Activated CD8-positive, alpha-beta memory T cell treated with anti-CD3 and anti-CD28 coated beads, Interleukin-2, amount 50 U/mL, for 24 hours (primary cell): ENCODE data around the gene TUT7.
"Not testable (repeated sequence)": the region's sequence is repeated elsewhere in the genome, so short reads cannot be mapped to it uniquely, and the experiment has no call there.

Experiments
- DNase-seq: peaks from one replicate; pipeline ENCODE4 v3.0.0-alpha.2; 2020; ENCODE audit errors: extremely low read depth

Gene TUT7

GRCh38 chr9:86350006-86350760, 4.0 kb downstream of the TUT7 start:
- DNase-seq: no peak

DNA sequence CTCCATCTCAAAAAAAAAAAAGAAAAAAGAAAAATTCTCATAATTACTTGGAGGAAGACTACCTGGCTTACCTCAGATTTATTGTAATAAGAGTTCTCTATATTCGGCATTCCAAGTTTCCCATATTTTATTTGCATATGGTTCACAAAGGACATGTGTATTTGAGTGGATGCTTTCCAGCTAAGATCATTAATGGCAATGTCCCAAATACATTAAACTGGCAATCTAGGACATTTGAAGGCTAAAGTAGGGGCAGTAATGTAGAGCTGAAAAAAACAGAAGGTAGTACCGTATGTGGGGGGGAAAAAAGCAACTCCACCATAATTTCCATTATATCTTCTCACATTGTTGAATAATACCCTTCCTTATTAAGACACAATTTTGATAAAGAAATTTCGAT, 4.9 kb downstream of the TUT7 start:
- DNase-seq: no peak

DNA sequence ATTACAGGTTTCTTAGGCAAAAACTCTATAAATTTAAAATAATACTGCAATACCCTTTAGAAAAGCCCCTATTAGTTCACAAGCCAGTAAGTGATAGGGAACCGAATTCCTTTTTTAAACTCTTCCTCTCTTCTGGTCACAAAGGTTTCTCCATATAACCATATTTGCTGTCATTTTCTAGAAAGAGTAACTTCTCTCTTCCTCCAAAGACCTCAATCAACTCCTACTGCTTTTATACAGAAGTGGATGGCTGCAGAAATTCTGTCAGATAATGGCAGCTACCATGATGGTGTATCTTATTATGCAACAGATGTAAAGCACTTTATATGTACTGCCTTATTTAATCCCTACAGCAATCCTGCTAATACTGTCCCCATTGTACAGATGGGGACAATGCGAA, 6.2 kb downstream of the TUT7 start:
- DNase-seq: no peak

- DNase-seq: no peak
Observed at GRCh38 chr9:86344818-86345217, 9.4 kb downstream of the TUT7 start.

DNA sequence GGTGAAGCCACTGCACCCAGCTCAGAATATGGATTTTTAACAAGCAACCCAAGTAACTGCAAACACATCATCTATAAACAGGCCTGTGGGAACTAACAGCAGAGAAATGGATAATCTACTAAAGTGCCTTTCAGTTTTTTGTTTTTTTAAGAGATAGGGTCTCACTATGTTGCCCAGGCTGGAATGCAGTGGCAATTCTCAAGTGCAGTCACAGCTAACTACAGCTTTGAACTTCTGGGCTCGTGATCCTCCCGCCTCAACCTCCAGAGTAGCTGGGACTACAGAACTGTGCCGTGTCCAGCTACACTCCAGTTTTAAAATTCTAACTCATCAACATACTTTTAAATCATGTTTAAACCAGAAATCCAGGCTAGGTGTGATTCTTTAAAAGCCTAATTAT, 11.9 kb downstream of the TUT7 start:
- no peak for DNase-seq

- DNase-seq: no peak
Observed at GRCh38 chr9:86341007-86341491, 13.2 kb downstream of the TUT7 start.

DNA sequence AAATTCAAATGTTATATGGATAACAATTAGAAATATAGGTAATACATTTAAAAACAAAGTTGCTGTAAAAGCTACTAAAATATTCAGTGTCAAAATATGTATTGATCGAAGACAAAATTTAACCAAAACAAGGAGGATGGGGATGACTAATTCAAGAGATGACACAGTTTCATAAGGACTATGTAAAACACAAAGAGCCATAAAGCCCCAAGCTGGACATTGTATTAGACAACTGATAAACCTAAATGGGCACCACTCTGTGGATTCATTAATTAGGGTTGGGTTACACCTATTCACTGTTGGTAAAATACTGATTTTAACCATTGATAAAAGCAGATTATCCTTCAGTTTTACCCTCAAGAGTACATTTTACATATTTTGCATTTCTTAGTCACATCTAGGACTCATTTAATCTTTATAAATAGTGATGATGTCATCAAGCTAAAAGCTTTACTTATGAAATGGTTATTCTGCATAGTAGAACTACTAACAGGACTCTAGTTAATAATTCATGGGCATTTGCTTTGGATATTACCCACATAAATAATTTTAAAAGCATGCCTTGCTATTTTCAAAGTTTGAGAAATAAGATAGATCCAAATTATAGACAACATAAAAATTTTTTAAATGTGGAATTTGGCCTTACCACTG, 13.7 kb downstream of the TUT7 start:
- no peak for DNase-seq

- DNase-seq: no peak
Observed at GRCh38 chr9:86337469-86338108, 16.6 kb downstream of the TUT7 start.

- DNase-seq: no peak
Observed at GRCh38 chr9:86336058-86336457, 18.2 kb downstream of the TUT7 start.

GRCh38 chr9:86333651-86334050, 20.6 kb downstream of the TUT7 start:
- DNase-seq: no peak

DNA sequence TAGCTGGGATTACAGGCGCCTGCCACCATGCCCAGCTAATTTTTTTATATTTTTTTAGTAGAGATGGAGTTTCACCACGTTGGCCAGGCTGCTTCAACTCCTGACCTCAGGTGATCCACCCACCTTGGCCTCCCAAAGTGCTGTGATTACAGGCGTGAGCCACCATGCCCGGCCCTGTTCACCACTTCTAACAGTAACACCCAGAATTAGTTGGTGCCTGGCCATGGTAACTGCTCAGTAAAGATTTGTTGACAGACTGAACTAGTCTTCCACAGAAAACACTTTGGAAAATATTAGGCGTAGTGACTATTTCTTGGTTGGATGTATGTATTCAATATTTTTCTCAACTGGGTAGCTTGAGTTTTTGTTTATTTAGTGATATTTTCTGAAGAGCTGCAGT, 24.0 kb downstream of the TUT7 start:
- no peak for DNase-seq

DNA sequence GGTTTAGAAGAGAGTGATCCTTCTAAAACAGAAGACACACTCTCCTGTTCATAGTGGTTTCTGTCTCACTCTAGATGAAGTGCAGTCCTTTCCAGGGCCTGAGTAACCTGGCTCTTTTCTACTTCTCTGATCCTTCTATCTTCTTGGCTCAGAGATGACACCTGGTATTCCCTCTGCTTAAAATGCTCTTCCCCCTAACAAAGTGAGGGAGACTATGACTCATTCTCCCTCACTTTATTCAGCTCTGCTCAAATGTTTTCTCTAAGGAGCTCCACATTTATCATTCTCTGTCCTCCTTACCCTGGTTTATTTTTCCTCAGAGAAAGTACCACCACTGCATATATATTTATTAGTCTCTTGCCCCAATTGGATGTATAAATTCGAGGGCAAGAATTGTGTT, 24.6 kb downstream of the TUT7 start:
- DNase-seq: no peak

DNA sequence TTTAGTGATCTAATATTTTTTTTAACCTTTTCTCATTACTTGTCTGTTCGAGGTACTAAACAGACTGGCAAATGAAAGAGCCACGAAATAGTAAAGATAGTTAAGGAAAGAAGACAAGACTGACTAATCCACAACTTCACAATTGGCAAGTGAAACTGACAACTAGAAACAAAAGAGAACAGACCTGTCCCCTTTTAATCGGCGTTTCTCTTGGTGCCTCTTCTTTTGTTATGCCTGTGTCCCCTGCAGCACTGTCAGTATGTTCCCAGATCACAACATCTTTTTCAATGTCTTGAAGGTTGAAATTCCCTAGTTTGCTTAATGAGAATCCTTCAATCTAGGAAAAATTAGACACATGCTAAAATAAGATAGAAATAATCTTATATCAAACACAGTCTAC, 26.1 kb downstream of the TUT7 start:
- no peak for DNase-seq

- DNase-seq: no peak
Observed at GRCh38 chr9:86326536-86326935, 27.7 kb downstream of the TUT7 start.

DNA sequence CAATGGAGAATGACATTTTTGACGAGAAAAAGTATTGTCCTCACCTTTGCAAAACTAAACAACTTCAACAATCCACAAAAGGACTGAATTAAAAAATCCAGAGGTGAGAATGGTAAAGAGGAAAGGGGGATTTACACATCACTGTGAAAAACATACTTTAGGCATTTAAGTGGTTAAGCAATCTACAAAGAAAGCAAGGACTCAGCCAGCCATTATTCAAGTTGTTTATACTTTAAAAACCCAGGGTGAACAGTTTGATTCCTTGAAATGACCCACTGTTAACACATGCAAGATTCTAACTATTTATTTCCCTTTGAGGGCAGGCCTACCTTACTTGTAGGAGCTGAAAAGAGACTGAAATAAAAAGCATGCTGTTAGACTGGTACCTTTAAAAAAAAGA, 29.3 kb downstream of the TUT7 start:
- no peak for DNase-seq

GRCh38 chr9:86324308-86324707, 29.9 kb downstream of the TUT7 start:
- DNase-seq: no peak

DNA sequence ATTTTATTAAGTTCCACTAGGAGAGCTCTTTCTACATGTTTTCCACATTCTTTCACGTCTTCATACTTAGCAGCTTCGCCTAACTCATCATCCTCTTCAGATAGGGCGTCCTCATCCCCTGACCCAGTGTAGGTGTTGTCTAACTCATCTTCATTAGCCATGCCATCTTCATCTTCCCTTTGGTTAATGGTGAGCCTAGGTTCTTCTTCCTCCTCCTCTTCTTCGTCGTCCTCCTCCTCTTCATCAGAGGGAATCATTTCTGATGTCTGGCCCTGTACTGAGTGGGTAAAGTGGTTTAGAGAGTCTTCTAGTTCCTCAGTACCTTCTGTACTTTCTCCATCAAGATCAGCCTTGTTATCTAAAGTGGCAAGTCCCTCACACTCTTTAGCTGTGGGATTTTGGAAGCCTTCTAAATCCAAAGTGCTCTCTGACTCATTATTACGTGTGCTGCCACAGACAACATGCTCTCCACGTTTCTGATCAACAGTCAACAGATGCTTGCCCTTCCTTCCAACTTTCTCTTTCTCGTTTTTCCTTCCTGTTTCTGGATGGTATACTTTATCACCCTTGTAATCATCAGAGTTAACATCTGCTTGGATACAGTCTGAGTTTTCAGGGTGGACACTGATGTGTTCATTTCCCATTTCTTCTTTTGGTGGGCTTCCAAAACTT, 31.1 kb downstream of the TUT7 start:
- no peak for DNase-seq

GRCh38 chr9:86321373-86321772, 32.8 kb downstream of the TUT7 start:
- no peak for DNase-seq

- no peak for DNase-seq
Observed at GRCh38 chr9:86318187-86318586, 36.0 kb downstream of the TUT7 start.

DNA sequence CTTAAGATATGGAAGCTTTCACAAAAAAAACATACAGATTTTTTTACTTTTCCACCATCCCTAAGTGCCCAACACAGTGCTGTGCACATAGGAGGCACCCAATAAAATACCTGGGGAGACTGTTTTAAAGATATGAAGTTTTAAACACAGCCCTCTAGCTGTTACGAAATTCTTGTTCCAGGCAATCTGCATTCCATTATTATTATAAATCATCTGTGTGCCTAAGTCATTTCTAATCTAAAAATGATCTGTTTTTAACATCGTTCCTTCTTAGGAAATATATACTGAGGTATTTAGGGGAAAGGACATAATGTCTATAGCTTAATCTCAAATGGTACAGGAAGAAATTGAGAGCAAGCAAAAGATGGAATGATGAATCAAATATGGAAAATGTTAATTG, 39.1 kb downstream of the TUT7 start:
- DNase-seq: no peak

DNA sequence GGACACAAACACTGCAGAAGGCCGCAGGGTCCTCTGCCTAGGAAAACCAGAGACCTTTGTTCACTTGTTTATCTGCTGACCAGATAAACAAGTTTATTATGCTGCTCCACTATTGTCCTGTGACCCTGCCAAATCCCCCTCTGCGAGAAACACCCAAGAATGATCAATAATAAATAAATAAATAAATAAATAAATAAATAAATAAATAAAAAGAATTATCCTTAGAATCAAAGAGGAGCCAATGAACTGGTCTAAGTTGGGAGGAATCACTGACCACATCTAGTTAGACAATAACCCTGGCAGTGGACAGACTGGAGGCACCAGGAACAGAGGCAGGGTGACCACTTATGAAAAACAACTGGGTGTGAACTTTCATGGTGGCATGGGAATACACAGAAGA, 41.3 kb downstream of the TUT7 start:
- DNase-seq: not testable (repeated sequence)

DNA sequence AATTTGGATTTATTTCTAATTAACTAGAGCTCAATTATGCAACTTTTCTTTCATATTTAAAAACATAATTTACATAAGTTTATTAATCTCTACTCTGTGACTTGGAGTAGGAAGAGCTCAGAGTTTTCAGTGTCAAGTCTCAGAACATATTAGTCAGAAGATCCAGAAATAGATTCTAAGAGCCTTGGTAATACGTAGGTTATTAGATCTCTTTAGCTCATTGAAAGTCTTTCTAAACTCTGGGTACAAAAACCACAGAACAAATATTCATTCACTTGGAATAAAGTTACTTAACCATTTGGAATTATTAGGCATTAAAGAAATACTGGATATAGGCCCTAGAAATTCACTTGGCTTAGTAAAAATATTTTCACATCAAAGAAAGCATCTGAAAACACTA, 45.5 kb downstream of the TUT7 start:
- DNase-seq: no peak
